Lower lobe of right lung (tissue), 2 donors: ENCODE data around the gene ADAMTS20. TPM values are rescaled to one million over a fixed set of nuclear protein-coding genes. Genes with fewer than 3 reads are reported as not detected.

Experiments used
- ATAC-seq, 2 donors: fragments of 200-7000 bp; cut with Tn5 transposase; one replicate each; pipeline ENCODE4 v1.9.1; 2020 to 2022; ENCODE audit warnings: mild to moderate bottlenecking in 2 of 2, moderate library complexity in 2 of 2
- DNase-seq: peaks from one replicate; pipeline ENCODE4 v3.0.0-alpha.2; 2020
- H3K27ac ChIP-seq: fragments of 200-600 bp; one replicate; pipeline ENCODE4 v1.8.0; 2022
- H3K27me3 ChIP-seq: fragments of 200-600 bp; one replicate; pipeline ENCODE4 v1.8.0; 2022; ENCODE audit warnings: low read depth
- H3K36me3 ChIP-seq: fragments of 200-600 bp; one replicate; pipeline ENCODE4 v1.8.0; 2022; ENCODE audit warnings: mild to moderate bottlenecking
- H3K4me1 ChIP-seq: fragments of 200-600 bp; one replicate; pipeline ENCODE4 v1.8.0; 2022
- H3K4me3 ChIP-seq: fragments of 200-600 bp; one replicate; pipeline ENCODE4 v1.8.0; 2022; ENCODE audit warnings: mild to moderate bottlenecking
- H3K9me3 ChIP-seq: fragments of 200-600 bp; one replicate; pipeline ENCODE4 v1.8.0; 2022
- CTCF ChIP-seq: fragments of 200-600 bp; IDR thresholded peaks from one replicate; pipeline ENCODE4 v1.8.0; 2022; ENCODE audit warnings: antibody characterized with exemption, mild to moderate bottlenecking
- intact Hi-C: fragments of 100-400 bp; cut with DNase I; formaldehyde crosslinking; loops from one replicate; pipeline ENCODE4 v1.11.0; 2022
- total RNA-seq: library from RNA; stranded (reverse); fragmentation: NEBNext Ultra II Directional; extraction: Animal tissue kit (Norgen Biotek cat#: 25700); gene quantifications from one replicate; pipeline ENCODE4 v1.2.1, GENCODE V29; 2021
- donor health status: DM: no; HTN: yes; CAD: no; lungs with severe emphysema.

ADAMTS20 gene
- total RNA-seq, 1 donor from 2014 or later = not detected

GRCh38 chr12:43416981-43417380 lies 135.0 kb downstream of the ADAMTS20 start:
- H3K9me3 ChIP-seq = no peaks in the 10 kb centered on the region
- intact Hi-C loops = no loop called here
- H3K27ac ChIP-seq = no peak overlapping the region
- no peak overlapping the region for H3K4me3 ChIP-seq
- no peaks in the 10 kb centered on the region for H3K36me3 ChIP-seq
- DNase-seq (no peak), ATAC-seq (no peak)
- no peaks in the 10 kb centered on the region for H3K4me1 ChIP-seq
- no peak for TF ChIP-seq CTCF
- no peaks in the 10 kb centered on the region for H3K27me3 ChIP-seq

GRCh38 chr12:43407816-43408645 lies 144.0 kb downstream of the ADAMTS20 start:
- no peaks in the 10 kb centered on the region for H3K4me1 ChIP-seq
- H3K27me3 ChIP-seq = no peaks in the 10 kb centered on the region
- H3K36me3 ChIP-seq = no peaks in the 10 kb centered on the region
- intact Hi-C loops = no loop called here
- no peak overlapping the region for H3K27ac ChIP-seq
- TF ChIP-seq CTCF = no peak
- no peak overlapping the region for H3K4me3 ChIP-seq
- H3K9me3 ChIP-seq = no peaks in the 10 kb centered on the region
- ATAC-seq = no peak
- DNase-seq = no peak

GRCh38 chr12:43406801-43407200 lies 145.2 kb downstream of the ADAMTS20 start:
- TF ChIP-seq CTCF = no peak
- Histone ChIP-seq H3K27me3 (no peaks in the 10 kb centered on the region), H3K9me3 (no peaks in the 10 kb centered on the region), H3K36me3 (no peaks in the 10 kb centered on the region), H3K4me1 (no peaks in the 10 kb centered on the region), H3K4me3 (no peak overlapping the region), H3K27ac (no peak overlapping the region)
- intact Hi-C loops = no loop called here
- ATAC-seq (no peak), DNase-seq (no peak)

- DNase-seq = no peak
- no peak for ATAC-seq
- Histone ChIP-seq H3K27me3 (no peaks in the 10 kb centered on the region), H3K27ac (no peak overlapping the region), H3K4me1 (no peaks in the 10 kb centered on the region), H3K4me3 (no peak overlapping the region), H3K9me3 (no peaks in the 10 kb centered on the region), H3K36me3 (no peaks in the 10 kb centered on the region)
- intact Hi-C loops = no loop called here
- TF ChIP-seq CTCF = no peak
Observed at GRCh38 chr12:43402436-43402835, 149.6 kb downstream of the ADAMTS20 start.

- DNase-seq (no peak), ATAC-seq (no peak)
- Histone ChIP-seq H3K36me3 (no peaks in the 10 kb centered on the region), H3K4me3 (no peak overlapping the region), H3K27ac (no peak overlapping the region), H3K4me1 (no peaks in the 10 kb centered on the region), H3K27me3 (no peaks in the 10 kb centered on the region), H3K9me3 (no peaks in the 10 kb centered on the region)
- TF ChIP-seq CTCF = no peak
- intact Hi-C loops = no loop called here
Observed at GRCh38 chr12:43401096-43401495, 150.9 kb downstream of the ADAMTS20 start.
